ENCODE measurements around the gene UBAP1L. TPM values are rescaled to one million over a fixed set of nuclear protein-coding genes. Genes with fewer than 3 reads are reported as not detected.
"Not testable (repeated sequence)": the region's sequence is repeated elsewhere in the genome, so short reads cannot be mapped to it uniquely, and the experiment has no call there.

The UBAP1L gene
- total RNA-seq, 1 donor from 2014 or later, result 2.4 TPM

DNA sequence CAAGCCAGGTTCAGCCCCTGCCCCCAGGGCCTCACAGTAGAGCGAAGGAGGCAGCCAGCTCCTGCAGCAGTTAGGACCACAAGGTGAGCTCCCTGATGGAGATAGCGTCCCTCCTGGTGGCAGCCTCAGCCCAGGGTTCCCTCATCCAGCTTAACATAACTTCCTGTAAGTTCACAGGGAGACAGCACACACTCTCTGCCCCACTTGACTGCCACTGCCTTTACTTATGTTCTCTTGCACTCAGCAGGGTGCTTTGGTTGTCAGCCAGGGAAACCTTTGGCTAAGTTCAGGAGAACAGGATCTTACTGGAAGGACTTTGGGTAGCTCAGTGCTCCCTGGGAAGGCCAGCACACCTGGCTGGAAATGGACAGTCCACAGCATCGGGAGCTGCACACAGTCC is 27.6 kb downstream of the UBAP1L start:
- no peak for DNase-seq (ENCODE audit: low spot score)
- intact Hi-C loops (cut with DNase I), result no loop called here

DNA sequence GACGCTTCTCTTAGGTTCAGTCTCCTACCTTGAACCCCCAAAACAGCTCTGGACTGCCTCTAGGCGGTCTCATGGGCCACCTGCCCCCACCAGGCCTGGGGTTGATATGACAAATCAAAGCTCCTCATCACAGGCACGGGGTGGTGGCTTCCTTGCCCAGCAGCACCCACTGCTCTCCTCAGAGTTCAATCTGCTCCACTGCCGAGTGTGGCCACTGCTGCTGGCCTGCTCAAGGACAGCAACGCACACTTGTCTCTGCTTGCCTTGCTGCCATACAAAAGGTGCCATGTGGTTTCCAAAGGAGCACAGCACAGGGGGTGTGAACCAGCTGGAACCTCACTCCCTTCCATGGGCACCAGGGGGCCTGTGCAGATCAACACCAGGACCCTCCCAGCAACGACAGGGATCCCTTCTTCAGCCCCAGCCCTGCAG is 28.3 kb downstream of the UBAP1L start:
- no peak for DNase-seq (ENCODE audit: low spot score)
- intact Hi-C loops (cut with DNase I), result no loop called here

DNA sequence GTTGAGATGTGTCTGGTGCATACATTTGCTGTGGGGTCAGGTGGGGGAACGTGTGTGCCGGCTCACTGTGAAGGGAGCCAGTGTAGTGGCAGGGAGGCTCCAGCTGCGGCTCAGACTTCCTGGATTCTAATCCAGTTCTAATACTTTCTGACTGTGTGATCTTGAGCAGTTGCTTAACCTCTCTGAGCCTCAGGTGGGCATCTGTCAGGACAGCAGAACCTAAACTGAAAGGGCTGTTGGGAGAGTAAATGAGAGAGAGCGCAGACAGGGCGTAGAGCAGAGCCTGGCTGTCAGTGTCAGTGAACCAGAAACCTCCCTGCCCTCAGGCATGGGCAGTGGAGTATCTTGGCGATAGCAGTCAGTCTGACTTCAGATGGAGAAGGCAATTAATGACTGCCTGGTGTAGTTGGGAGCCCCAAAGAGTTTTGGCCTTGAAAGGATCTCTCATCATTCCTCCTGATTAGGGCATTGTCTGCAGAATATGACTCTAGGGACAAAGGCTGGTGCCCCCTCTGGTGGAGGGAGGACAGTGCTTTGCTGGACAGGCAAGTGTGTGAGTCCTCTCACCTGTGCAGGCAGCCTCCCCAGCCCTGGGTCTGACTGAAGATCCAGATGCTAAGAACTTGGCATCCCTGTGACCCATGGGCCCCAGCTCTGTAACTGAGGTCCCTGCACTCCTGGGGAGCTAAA is 28.9 kb downstream of the UBAP1L start:
- intact Hi-C loops (cut with DNase I), result no loop called here

DNA sequence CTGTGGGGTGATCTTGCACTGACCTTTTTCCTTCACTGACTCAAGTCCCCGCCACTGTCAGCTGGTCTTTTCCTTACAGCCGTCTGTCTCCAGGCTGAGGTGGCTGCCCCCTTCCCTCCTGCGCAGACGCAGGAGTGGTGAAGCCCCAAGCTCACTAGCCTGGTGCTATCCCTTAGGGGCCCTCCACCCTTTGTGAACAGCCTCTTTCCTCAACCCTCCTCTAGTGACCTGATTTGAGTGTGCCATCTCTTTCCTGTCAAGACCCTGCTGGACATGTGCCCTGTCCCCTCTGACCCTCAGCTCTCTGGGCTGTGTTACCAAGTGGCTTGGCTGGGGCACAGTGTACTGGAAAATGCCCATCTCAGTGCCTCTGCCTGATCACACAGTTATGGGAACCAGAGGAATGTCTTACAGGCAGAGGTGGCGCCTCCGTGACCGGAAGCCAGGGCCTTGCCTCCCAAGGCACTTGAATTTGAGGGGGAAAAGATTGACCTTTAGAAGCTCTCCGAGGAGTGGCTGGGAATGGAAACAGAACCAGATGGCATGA is 29.7 kb downstream of the UBAP1L start:
- intact Hi-C loops (cut with DNase I), result no loop called here
- no peak for DNase-seq (ENCODE audit: low spot score)

More for the DNA sequence above, 28.9 kb downstream of the UBAP1L start:
- no peak for DNase-seq (ENCODE audit: low spot score)

DNA sequence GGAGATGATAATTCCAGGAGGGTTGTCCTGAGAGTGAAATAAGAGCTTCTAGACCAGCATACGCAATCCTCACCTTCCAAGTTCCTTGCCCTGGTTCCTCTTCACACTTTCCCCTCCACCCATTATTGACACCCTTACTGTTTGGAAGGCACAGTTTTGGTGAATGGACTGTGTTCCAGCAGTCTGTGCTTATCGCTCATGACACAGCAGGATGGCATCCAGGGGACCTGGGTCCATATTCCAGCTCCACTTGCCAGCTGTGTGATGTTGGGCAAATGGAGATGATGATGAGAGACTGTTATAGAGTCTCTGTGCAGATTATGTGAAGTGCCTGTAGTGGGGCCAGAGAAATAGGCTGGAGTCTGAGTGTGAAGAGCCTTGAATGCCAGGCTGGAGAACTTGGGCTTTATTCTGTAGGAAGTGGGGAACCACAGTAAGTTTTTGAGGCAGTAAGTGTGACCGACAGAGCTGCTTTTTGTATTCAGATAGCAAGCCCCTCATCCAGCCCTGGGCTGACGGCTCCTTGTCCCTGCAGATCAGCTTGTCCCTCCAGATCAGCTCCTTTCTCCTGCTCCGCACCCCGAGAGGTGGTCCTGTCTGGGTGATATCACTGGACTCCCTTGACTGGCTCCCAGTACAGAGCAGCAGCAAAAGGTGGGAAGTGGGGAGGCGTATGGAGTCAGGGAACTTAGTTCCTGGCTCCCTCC is 30.3 kb downstream of the UBAP1L start:
- intact Hi-C loops (cut with DNase I), result no loop called here
- no peak for DNase-seq (ENCODE audit: low spot score)

DNA sequence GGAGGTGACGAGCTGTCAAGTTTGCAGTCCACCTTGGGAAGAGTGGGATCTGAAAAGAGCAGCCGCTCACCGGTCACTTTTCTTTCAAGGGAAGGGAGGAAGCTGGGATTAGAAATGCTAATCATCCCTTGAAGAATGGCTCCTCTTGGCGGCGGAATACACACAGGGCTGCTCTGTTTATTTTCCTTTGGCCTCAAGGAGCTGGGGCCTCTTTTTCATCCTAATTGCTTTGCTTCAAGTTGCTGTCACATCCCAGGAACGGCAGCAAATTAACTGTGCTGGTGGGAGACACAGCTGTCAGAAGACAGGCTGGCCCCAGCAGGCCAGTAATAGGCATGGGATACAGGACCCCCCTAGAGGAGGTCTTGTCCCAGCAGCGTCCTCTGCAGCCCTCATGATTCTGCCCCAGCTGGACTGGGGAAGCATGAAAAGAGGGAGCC is 31.7 kb downstream of the UBAP1L start:
- intact Hi-C loops (cut with DNase I), result loop anchor here (2.0 kb wide), 1 partner anchor 28 kb away; no protein-coding TSS in a partner anchor

DNA sequence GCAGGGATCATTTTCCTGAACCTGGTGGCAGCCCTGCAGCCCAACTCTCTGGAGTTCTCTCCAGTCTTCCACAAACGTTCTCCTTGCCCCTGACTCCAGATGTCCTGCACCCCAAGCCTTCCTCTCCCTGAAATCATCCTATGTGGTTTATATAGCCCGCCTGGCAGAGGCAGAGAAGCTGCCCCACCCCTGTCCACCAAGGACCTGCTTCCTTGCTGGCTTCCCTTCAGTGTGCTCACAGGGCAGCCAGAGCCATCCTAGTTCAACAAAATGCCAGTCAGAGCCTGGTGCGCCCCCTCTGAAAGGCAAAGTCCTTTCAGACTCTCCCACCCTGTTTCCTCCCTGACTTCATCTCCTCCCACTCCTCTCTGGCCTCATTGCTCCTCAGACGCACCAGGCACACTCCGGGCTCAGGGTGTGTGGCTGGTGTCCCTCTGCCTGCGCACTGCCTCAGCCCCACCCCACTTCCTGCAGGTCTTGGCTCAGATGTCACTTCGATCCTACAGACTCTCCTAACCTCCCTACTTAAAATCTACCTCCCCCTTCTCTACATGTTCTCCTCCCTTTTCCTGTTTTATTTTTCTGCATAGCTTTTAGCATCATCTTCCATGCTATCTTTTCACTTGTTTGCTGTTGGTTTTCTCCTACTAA is 32.6 kb downstream of the UBAP1L start:
- intact Hi-C loops (cut with DNase I), result loop anchor here (2.0 kb wide), 1 partner anchor 28 kb away; no protein-coding TSS in a partner anchor

More for the DNA sequence above, 31.7 kb downstream of the UBAP1L start:
- DNase-seq (ENCODE audit: low spot score), result no peak

DNA sequence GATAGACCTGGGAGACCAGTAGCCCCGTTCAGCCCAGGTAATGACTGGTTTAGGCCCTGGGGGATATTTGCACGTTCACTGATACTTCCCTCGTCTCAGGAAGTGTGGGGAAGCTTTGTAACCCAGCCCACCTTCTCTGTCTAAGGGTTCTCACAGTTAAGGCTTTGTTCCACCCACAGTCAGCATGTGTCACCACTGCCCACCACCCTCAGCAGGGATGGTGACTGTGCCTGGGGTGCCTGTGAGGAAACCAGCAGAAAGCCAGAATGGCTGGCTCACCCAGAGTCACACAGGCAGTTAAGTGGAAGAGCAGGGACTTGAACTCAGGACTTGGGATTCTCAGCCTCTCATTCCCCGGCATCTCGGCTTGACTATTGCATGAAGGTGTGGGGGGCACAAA is 33.2 kb downstream of the UBAP1L start:
- no peak for DNase-seq (ENCODE audit: low spot score)
- intact Hi-C loops (cut with DNase I), result loop anchor here (2.0 kb wide), 1 partner anchor 27 kb away; no protein-coding TSS in a partner anchor

More for the DNA sequence above, 32.6 kb downstream of the UBAP1L start:
- no peak for DNase-seq (ENCODE audit: low spot score)

DNA sequence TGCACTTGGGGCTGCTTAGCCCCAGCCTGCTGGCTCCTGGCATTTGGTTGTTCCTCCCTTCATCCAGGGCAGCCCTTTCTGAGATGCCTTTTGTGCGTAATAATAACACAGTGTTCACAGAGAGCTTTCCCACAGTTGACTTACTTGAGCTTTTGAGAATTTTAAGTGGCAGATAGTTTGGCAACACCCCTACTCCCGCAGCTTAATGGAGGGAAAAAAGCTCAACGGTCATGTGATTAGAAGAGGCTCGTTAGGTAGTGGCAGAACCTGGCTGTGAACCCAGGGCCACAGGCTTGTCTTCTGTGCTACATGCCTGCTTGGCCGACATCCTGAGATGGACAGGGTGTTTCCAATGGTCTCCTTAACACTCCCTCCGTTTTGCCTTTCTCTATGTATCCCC is 33.7 kb downstream of the UBAP1L start:
- intact Hi-C loops (cut with DNase I), result no loop called here
- no peak for DNase-seq (ENCODE audit: low spot score)

DNA sequence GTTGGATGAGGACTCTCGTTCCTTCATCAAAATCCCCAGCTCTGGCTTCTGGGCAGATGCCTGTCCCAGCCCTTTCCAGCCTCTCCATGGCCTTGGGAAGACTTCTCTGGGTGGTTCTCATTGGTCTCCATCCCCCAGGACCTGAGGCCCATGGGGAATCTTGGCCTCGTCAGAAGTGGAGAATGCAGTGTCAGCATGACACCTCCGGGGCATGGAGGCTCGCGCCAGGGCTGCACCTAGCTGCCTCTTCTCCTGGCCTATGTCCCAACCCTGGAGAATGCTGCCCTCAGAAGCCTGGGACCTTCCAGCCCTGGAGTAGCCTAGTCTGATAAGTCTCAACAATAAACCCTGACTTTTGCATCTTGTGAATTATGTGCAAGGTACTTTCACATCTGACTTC is 35.4 kb downstream of the UBAP1L start:
- intact Hi-C loops (cut with DNase I), result no loop called here
- no peak for DNase-seq (ENCODE audit: low spot score)

DNA sequence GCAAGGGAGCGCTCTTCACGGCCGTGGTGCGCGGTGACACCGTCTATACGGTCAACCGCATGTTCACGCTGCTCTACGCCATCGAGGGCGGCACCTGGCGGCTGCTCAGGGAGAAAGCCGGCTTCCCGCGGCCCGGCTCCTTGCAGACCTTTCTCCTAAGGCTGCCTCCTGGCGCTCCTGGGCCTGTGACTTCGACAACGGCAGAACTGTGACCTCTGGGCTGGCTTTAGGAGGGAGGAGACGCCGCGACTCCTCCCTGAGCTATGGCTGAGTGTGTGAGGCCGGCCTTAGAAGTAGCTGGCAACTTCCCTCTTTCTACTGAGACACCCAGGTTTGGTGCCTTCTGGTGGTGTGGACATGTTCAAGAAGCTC is 37.0 kb downstream of the UBAP1L start:
- intact Hi-C loops (cut with DNase I), result no loop called here
- no peak for DNase-seq (ENCODE audit: low spot score)

DNA sequence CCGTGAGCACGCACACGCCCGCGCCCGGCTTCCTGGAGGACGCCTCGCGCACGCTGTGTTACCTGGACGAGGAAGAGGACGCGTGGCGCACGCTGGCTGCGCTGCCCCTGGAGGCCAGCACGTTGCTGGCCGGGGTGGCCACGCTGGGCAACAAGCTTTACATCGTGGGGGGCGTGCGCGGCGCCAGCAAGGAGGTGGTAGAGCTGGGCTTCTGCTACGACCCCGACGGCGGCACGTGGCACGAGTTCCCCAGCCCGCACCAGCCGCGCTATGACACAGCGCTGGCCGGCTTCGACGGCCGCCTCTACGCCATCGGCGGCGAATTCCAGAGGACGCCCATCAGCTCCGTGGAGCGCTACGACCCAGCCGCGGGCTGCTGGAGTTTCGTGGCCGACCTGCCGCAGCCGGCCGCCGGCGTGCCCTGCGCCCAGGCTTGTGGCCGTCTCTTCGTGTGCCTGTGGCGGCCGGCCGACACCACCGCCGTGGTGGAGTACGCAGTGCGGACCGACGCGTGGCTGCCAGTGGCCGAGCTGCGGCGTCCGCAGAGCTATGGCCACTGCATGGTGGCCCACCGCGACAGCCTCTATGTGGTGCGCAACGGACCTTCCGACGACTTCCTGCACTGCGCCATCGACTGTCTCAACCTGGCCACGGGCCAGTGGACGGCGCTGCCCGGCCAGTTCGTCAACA is 37.6 kb downstream of the UBAP1L start:
- intact Hi-C loops (cut with DNase I), result no loop called here
- DNase-seq (ENCODE audit: low spot score), result no peak

DNA sequence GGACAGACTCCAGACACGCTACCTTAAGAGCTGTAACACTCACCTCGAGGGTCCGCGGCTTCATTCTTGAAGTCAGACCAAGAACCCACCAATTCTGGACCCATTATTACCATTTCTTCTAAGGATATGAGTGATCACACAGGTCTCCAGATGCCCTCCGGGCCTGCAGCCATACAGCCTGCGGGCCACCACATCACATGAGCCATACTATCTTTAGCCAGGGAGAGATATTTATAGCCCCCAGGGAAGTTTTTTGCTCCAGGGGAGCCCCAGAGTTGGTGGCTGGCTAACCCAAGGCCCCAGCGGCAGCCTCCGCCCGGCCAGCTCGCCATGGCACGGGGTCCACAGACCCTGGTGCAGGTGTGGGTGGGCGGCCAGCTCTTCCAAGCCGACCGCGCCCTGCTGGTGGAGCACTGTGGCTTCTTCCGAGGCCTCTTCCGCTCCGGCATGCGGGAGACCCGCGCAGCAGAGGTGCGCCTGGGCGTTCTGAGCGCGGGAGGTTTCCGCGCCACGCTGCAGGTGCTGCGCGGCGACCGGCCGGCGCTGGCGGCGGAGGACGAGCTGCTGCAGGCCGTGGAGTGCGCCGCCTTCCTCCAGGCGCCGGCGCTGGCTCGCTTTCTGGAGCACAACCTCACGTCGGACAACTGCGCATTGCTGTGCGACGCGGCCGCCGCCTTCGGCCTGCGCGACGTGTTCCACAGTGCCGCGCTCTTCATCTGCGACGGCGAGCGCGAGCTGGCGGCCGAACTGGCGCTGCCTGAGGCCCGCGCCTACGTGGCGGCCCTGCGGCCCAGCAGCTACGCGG is 38.3 kb downstream of the UBAP1L start, which contains the start of gene KBTBD13:
TSS of gene KBTBD13 (plus strand) at position 261 of the 805 bp plus-strand sequence. CDS start at position 331, 70 bp downstream.
- no peak for DNase-seq (ENCODE audit: low spot score)
- intact Hi-C loops (cut with DNase I), result no loop called here

DNA sequence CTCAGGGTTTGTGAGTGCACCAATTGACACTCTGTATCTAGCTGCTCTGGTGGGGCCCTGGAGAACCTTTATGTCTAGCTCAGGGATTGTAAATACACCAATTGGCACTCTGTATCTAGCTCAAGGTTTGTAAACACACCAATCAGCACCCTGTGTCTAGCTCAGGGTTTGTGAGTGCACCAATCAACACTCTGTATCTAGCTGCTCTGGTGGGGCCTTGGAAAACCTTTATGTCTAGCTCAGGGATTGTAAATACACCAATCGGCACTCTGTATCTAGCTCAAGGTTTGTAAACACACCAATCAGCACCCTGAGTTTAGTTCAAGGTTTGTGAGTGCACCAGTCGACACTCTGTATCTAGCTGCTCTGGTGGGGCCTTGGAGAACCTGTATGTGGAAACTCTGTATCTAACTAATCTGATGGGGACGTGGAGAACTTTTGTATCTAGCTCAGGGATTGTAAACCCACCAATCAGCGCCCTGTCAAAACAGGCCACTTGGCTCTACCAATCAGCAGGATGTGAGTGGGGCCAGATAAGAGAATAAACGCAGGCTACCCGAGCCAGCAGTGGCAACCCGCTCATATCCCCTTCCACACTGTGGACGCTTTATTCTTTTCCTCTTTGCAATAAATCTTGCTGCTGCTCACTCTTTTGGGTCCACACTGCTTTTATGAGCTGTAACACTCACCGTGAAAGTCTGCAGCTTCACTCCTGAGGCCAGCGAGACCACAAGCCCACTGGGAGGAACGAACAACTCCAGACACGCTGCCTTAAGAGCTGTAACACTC is 39.2 kb downstream of the UBAP1L start:
- DNase-seq (ENCODE audit: low spot score); intact Hi-C loops (cut with DNase I): not testable (repeated sequence)

DNA sequence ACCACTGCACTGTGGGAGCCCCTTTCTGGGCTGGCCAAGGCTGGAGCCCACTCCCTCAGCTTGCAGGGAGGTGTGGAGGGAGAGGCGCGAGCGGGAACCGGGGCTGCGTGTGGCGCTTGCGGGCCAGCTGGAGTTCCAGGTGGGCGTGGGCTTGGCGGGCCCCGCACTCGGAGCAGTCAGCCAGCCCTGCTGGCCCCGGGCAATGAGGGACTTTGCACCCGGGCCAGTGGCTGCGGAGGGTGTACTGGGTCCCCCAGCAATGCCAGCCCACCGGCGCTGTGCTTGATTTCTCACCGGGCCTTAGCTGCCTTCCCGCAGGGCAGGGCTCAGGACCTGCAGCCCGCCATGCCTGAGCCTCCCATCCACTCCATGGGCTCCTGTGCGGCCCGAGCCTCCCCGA is 40.1 kb downstream of the UBAP1L start:
- DNase-seq (ENCODE audit: low spot score); intact Hi-C loops (cut with DNase I): not testable (repeated sequence)

DNA sequence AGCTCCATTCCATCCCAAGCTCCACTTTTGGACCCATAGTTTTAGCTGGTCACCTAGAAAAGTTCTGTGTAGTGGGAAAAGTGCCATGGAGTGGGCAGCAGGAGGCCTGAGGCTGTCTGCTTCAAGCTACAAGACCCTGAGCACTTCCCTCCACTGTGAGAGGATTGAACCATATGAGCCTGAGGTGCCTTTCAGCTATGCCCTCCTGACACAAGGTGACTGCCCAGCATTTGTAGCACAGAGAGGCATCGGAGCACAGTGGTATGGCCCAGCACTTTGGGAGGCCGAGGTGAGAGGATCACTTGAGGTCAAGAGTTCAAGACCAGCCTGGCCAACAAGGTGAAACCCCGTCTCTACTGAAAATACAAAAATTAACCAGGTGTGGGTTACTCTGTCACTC is 42.4 kb downstream of the UBAP1L start:
- intact Hi-C loops (cut with DNase I), result loop anchor here (2.0 kb wide), 1 partner anchor 18 kb away; no protein-coding TSS in a partner anchor
- DNase-seq (ENCODE audit: low spot score), result no peak

DNA sequence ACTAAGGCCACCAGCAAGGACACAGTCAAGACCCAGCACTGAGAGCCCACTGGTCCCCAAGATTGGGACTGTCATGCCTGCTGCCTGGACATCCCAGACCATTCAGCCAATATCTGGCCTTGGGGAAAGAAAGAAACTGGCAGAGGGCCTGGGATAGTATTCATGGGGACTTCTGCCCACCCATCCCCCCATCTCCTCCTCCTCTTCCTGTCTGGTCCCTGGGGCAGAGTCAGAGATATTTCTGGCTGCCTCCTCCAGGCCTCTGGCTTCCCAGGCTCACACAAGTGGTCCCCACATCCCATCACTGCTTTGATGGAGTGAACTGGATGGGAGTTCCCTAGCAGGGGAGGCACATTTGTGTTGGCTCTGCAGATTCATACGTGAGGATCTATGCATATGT is 43.0 kb downstream of the UBAP1L start:
- no peak for DNase-seq (ENCODE audit: low spot score)
- intact Hi-C loops (cut with DNase I), result loop anchor here (2.0 kb wide), 1 partner anchor 17 kb away; no protein-coding TSS in a partner anchor

DNA sequence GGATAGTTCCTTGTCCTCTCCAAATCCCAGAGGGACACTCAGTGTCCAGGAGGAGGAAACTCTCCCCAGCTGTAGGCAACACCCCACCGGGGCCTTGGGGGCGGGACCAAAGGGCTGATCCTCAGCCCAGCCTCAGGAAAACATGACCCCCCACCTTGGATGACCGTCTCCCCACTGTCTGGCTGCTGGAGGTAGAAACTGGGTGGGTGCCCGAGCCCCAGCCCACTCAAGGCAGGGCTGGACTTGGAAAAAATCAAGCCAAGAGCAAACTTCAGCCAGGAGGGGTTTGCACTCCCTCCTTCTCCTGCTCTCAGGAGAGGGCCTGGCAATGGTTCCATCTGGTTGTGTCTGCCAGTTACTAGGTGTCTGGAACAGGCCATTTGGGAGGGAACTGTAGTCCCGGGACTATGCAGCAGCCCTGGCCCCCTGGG is 43.6 kb downstream of the UBAP1L start:
- no peak for DNase-seq (ENCODE audit: low spot score)
- intact Hi-C loops (cut with DNase I), result no loop called here

Data from cardiac septum (tissue), 1 donor.